SH-SY5Y (cell line): ENCODE results near the gene ZNF669.

Experiments
- GATA2 ChIP-seq: IDR thresholded peaks from 2 replicates; pipeline ENCODE4 v1.6.1; 2011; ENCODE audit warnings: mild to moderate bottlenecking, low read depth, low read length
- GATA3 ChIP-seq: IDR thresholded peaks from 2 replicates; pipeline ENCODE4 v1.6.1; 2011; ENCODE audit warnings: low read depth, mild to moderate bottlenecking, low read length, moderate library complexity

GRCh38 chr1:247146671-247147070 lies 42.5 kb upstream of the ZNF669 start:
- no peak for TF ChIP-seq GATA2
- TF ChIP-seq GATA3 = no peak
